ENCODE data around the gene RASL12.
"Not testable (repeated sequence)": the region's sequence is repeated elsewhere in the genome, so short reads cannot be mapped to it uniquely, and the experiment has no call there.

The RASL12 gene

DNA sequence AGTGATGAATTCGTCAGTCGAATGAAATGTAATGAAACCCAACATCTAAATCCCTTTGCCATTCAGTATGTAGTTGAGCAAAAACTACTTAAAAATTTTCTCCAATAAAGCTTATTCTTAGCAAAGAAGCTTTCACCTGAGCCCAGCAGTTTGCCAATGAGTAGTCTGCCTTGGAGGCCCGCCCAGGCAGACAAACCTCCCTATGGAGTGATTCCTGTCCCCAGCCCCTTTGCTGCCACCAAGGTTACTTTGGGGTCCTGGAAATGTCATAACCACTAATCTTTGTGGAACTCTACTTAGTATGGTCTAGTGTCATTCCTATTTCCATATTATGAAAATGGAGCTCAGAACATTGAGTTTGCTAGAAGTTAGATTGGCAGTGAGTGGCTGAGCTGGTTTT, 35.1 kb upstream of the RASL12 start:
- TF ChIP-seq, protein P1, sequence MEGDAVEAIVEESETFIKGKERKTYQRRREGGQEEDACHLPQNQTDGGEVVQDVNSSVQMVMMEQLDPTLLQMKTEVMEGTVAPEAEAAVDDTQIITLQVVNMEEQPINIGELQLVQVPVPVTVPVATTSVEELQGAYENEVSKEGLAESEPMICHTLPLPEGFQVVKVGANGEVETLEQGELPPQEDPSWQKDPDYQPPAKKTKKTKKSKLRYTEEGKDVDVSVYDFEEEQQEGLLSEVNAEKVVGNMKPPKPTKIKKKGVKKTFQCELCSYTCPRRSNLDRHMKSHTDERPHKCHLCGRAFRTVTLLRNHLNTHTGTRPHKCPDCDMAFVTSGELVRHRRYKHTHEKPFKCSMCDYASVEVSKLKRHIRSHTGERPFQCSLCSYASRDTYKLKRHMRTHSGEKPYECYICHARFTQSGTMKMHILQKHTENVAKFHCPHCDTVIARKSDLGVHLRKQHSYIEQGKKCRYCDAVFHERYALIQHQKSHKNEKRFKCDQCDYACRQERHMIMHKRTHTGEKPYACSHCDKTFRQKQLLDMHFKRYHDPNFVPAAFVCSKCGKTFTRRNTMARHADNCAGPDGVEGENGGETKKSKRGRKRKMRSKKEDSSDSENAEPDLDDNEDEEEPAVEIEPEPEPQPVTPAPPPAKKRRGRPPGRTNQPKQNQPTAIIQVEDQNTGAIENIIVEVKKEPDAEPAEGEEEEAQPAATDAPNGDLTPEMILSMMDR (IDR thresholded peaks at IDR 0.05): no peak
- no peak for DNase-seq (ENCODE audit: low spot score)
- no peak overlapping the region for H3K27ac ChIP-seq
- H3K4me3 ChIP-seq: no peak overlapping the region

DNA sequence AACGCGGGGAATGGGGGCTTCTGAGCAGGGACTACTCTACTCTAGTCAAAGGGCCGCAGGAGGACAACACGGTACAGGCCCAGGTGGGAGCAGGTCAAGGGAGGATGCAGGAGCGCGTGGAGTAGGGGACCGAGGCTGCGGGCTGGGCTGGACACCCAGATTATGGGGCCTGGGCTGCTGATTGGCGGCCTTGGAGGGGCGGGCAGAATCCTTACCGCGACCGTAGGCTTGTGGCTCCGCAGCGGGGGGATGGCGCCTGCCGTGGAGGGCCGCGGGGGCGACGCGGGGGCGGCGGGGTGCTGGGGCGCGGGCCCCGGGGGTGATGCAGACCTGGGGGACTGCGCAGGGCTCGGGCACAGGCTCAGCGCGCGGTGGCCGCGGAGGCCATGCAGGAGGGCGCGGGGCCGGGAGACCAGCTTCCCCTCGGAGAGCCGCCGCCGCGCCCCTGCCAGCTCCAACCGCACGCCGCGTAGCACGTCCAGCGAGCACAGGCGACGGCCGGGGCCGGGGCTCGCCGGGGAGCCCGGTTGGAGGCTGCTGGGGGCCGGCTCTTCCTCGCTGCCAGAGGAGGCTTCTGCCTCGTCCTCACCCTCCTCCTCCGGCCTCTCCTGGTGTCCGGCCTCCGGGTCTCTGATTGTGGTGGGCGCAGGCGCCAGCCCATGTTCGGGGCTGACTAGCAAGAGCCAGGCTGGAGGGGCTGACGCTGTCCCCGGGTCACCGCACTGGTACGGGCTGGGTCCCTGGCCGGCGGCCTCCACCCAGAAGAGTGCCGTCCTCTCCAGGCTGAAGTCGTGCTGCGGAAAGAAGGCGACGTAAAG, 34.3 kb upstream of the RASL12 start:
- Histone ChIP-seq H3K27ac (no peak overlapping the region), H3K4me3 (no peak overlapping the region)
- TF ChIP-seq, protein P1 (IDR thresholded peaks at IDR 0.05): no peak
- no peak for DNase-seq (ENCODE audit: low spot score)

DNA sequence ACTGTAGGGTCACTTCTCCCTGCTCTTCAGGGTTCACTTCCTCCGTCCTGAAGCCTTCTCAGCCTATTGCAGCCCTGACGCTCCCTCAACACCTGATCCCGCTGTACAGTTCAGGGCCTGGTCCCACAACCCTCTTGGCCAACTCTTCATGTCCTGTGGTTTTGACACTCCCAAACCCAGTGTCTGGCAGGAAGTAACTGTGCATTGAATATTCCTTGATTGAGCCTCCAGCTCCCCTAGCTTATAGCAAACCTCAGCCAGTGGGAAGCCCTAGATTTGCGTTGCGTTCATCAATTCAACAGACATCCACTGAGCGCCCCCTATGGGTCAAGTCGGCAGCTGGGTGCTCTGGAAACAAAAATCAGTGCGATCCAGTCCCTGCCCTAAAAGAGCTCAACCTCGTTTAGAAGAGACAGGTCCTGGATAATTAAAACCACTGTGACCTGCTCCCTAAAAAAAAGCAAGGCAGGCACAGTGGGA, 33.7 kb upstream of the RASL12 start:
- Histone ChIP-seq H3K27ac (no peak overlapping the region), H3K4me3 (no peak overlapping the region)
- TF ChIP-seq, protein P1 (IDR thresholded peaks at IDR 0.05): peak; percentile 59
- no peak for DNase-seq (ENCODE audit: low spot score)

DNA sequence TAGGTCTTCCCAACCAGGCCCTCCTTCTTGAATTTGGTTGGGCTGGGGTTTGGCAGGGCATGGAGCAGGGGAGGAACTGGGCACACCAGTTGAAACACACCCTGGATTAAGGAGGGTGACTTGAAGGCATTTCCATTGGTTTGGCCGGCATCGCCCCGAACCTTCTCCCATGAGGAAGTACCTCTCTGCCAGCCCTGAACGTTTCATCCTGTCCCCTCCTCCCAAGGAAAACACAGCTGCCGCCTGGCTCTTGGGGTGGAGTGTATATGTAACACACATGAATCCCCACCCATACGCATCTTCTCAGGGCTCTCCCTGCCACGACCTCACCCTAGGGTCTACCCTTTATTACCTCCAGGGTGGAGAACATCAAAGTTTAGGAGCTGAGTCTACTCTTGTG, 32.7 kb upstream of the RASL12 start:
- no peak overlapping the region for H3K4me3 ChIP-seq

DNA sequence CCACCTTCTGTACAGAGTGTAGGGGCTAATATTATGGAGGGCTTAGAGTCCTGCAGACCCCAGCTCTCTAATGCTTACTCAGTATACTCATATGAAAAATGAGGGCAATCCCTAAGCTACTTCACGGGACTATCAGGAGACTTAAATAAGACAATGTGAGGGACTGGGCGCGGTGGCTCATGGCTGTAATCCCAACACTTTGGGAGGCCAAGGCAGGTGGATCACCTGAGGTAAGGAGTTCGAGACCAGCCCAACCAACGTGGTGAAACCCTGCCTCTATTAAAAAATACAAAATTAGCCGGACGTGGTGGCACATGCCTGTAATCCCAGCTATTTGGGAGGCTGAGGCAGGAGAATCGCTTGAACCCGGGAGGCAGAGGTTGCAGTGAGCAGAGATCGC, 32.0 kb upstream of the RASL12 start:
- not testable (repeated sequence) for DNase-seq (ENCODE audit: low spot score); H3K27ac ChIP-seq; H3K4me3 ChIP-seq

More for the DNA sequence above, 32.7 kb upstream of the RASL12 start:
- H3K27ac ChIP-seq: no peak overlapping the region
- TF ChIP-seq, protein P1 (IDR thresholded peaks at IDR 0.05): no peak
- DNase-seq (ENCODE audit: low spot score): no peak

DNA sequence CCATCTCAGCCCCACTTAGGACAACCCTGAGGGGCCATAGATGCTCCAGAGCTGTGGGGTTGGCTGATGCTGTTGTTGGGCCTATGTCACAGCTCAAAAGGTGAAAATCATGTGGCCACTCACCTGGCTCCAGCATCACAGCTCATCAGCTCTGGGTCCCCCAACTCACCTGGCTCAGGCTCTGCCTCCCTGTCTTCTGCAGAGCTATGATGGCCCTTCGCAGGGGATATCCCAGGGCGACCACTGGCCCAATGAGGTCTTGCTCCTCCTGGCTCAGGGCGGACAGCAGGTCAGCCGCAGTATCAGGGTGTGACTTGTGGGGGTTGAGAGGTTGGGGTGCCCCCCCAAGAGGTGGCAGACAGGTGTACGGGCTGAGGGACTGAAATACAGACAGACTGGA, 31.5 kb upstream of the RASL12 start:
- Histone ChIP-seq H3K27ac (no peak overlapping the region), H3K4me3 (no peak overlapping the region)
- TF ChIP-seq, protein P1 (IDR thresholded peaks at IDR 0.05): no peak
- no peak for DNase-seq (ENCODE audit: low spot score)

DNA sequence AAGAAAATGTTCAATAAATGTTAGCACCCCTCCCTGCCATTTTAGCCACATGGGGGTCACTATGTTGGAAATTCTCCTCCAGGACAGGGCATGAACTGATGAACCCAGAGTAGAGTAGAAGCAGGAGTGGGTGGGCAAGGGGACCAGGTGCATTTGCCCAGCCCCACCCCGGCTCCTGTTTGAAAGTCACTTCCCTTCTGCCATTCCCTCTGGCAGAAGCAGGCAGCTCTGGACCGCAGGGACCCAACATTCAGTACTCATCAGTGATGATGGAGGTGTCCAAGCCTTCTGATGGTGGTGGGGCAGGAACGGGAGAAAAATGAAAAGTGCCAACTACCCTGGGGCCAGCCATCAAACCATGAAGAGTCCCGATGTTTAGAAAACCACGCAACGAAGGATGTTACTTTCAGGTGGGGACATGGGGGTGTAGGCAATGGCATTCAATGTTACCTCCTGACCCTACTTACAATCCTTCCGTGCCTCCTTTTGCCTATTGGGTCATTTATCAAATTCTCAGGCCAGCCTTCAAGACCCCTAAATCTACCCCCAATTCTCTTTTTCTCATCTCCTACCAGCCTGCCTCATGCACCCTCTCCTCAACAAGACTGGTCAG, 30.0 kb upstream of the RASL12 start:
- TF ChIP-seq, protein P1 (IDR thresholded peaks at IDR 0.05): no peak
- Histone ChIP-seq H3K27ac (no peak overlapping the region), H3K4me3 (no peak overlapping the region)
- no peak for DNase-seq (ENCODE audit: low spot score)

Measured in coronary artery (tissue), 2 donors.